GM12878 (cell line): ENCODE results near the gene DIO3. TPM values are rescaled to one million over a fixed set of nuclear protein-coding genes. Genes with fewer than 3 reads are reported as not detected.

ENCODE experiments used
- ATAC-seq: fragments of 200-7000 bp; cut with Tn5 transposase; 3 replicates; pipeline ENCODE4 v1.9.1; 2020; ENCODE audit warnings: mild to moderate bottlenecking, moderate library complexity
- BruUV-seq: library from RNA; stranded (reverse); fragments of 400-500 nt; replicated peaks from 2 replicates; lab custom pipeline; 2021; lab: Mats Ljungman, UMichigan
- CTCF ChIA-PET: fragments of 300-600 bp; sonication (Branson Sonifier 250); formaldehyde crosslinking; extraction: SDS; loops from one replicate; lab custom pipeline; 2021; ENCODE audit warnings: inconsistent platforms; lab: Yijun Ruan, JAX
- POLR2A ChIA-PET: fragments of 350-600 bp; formaldehyde crosslinking; extraction: SDS; loops from one replicate; lab custom pipeline; 2021; ENCODE audit warnings: inconsistent platforms; lab: Charles Lee
- RAD21 ChIA-PET: fragments of 300-600 bp; sonication (Branson Sonifier 250); formaldehyde crosslinking; loops from one replicate; lab custom pipeline; 2023; ENCODE audit warnings: antibody characterized with exemption; ENCODE audit not compliant: unreplicated experiment; lab: Charles Lee
- SMC1A ChIA-PET: fragments of 300-600 bp; sonication (Branson Sonifier 250); formaldehyde crosslinking; loops from one replicate; lab custom pipeline; 2023; ENCODE audit not compliant: unreplicated experiment, uncharacterized antibody; lab: Charles Lee
- DNase-seq: peaks from one replicate; pipeline ENCODE4 v3.0.0-alpha.2; 2011; ENCODE audit warnings: low read depth, low spot score
- FAIRE-seq: peaks from 3 replicates; lab custom pipeline; 2011; peaks lifted over from hg19 to GRCh38; lab: Jason Lieb, UNC
- H2AFZ ChIP-seq: 2 replicates; pipeline ENCODE4 v1.6.0; 2011; ENCODE audit warnings: low read depth, low read length, control low read depth; ENCODE audit not compliant: control insufficient read depth
- H3K27ac ChIP-seq: 2 replicates; pipeline ENCODE4 v1.5.1; 2011; ENCODE audit warnings: control low read depth; ENCODE audit not compliant: control insufficient read depth, insufficient read depth
- H3K27me3 ChIP-seq, 2 experiments: replicated peaks in 1 of 2; 2 replicates each; pipeline versions ENCODE4 v1.6.0 to v1.6.1; 2011; ENCODE audit warnings: low read length in 1 of 2; ENCODE audit not compliant: control insufficient read depth in 2 of 2, insufficient read depth in 2 of 2
- H3K36me3 ChIP-seq, 2 experiments: 2 replicates each; pipeline ENCODE4 v1.5.1; 2011; ENCODE audit warnings: low read length in 1 of 2; ENCODE audit not compliant: control insufficient read depth in 2 of 2, insufficient read depth in 2 of 2
- H3K4me1 ChIP-seq: 2 replicates; pipeline ENCODE4 v1.6.1; 2011; ENCODE audit warnings: mild to moderate bottlenecking, low read length, moderate library complexity, mixed read lengths; ENCODE audit not compliant: control insufficient read depth, insufficient read depth
- H3K4me2 ChIP-seq: 2 replicates; pipeline ENCODE4 v1.6.0; 2011; ENCODE audit warnings: control low read depth; ENCODE audit not compliant: control insufficient read depth, insufficient read depth
- H3K4me3 ChIP-seq: fragments of 200-600 bp; sonication (generic); 2 replicates; pipeline ENCODE4 v1.5.1; 2016
- H3K79me2 ChIP-seq: 2 replicates; pipeline ENCODE4 v1.6.0; 2011; ENCODE audit warnings: low read length; ENCODE audit not compliant: control insufficient read depth, insufficient read depth
- H3K9ac ChIP-seq: 2 replicates; pipeline ENCODE4 v1.8.0; 2011; ENCODE audit warnings: low read length, control low read depth, mixed read lengths; ENCODE audit not compliant: control insufficient read depth, insufficient read depth
- H3K9me3 ChIP-seq: replicated peaks from 3 replicates; pipeline ENCODE4 v1.5.1; 2011; ENCODE audit warnings: mild to moderate bottlenecking, low read length; ENCODE audit not compliant: control insufficient read depth, insufficient read depth
- H4K20me1 ChIP-seq: 2 replicates; pipeline ENCODE4 v1.6.0; 2011; ENCODE audit not compliant: control insufficient read depth, insufficient read depth
- CBFB ChIP-seq: IDR thresholded peaks from 2 replicates; pipeline ENCODE4 v1.6.1; 2016; ENCODE audit warnings: antibody characterized with exemption, low read depth
- CHD2 ChIP-seq: IDR thresholded peaks from 2 replicates; pipeline ENCODE4 v1.6.1; 2011; ENCODE audit warnings: low read depth, low read length, improper control_type of control experiment, borderline replicate concordance
- HDAC2 ChIP-seq: fragments of 200-600 bp; sonication (generic); IDR thresholded peaks from 2 replicates; pipeline ENCODE4 v1.6.1; 2017
- HDAC6 ChIP-seq: fragments of 200-600 bp; sonication (generic); IDR thresholded peaks from one replicate; pipeline ENCODE4 v1.8.0; 2017; ENCODE audit warnings: antibody characterized with exemption; ENCODE audit not compliant: unreplicated experiment
- LARP7 ChIP-seq: fragments of 450-650 bp; IDR thresholded peaks from 2 replicates; pipeline ENCODE4 v1.6.1; 2017; ENCODE audit warnings: mild to moderate bottlenecking
- MEF2A ChIP-seq: IDR thresholded peaks from 2 replicates; pipeline ENCODE4 v1.6.1; 2011; ENCODE audit warnings: low read depth, mild to moderate bottlenecking, low read length, moderate library complexity; ENCODE audit not compliant: insufficient read depth
- NFYB ChIP-seq: IDR thresholded peaks from 2 replicates; pipeline ENCODE4 v1.6.1; 2011; ENCODE audit warnings: low read depth, mild to moderate bottlenecking, low read length, improper control_type of control experiment, moderate library complexity; ENCODE audit not compliant: insufficient read depth
- POLR2A ChIP-seq: IDR thresholded peaks from 2 replicates; pipeline ENCODE4 v1.6.1; 2011; ENCODE audit warnings: low read depth, mild to moderate bottlenecking, low read length
- RFX5 ChIP-seq: IDR thresholded peaks from 2 replicates; pipeline ENCODE4 v1.6.1; 2011; ENCODE audit warnings: low read depth, low read length, improper control_type of control experiment
- WGBS: methylation state at CpG from one replicate; pipeline ENCODE4 v1.1.6; 2016; ENCODE audit warnings: low lambda C conversion rate; ENCODE audit not compliant: insufficient replicate concordance, insufficient coverage; ENCODE audit errors: missing lambda C conversion rate; 5-methylcytosine and 5-hydroxymethylcytosine counted together
- in situ Hi-C: fragments of 300-500 bp; cut with MboI; formaldehyde crosslinking; loops from 9 replicates; pipeline ENCODE4 v1.14.3; 2018; ENCODE audit warnings: mixed read lengths
- intact Hi-C: fragments of 100-400 bp; cut with micrococcal nuclease; formaldehyde crosslinking; loops from one replicate; pipeline ENCODE4 v1.14.2; 2022; ENCODE audit not compliant: unreplicated experiment
- polyA plus RNA-seq, 11 experiments: library from polyadenylated mRNA; depleted of rRNA in 4 of 11; unstranded in 6 of 11; stranded (reverse) in 5 of 11; fragments of >200 nt; fragmentation: Nextera tagmentation in 4 of 11; fragmentation: Illumina TruSeq in 1 of 11; extraction: Ambion mirVana in 4 of 11; extraction: Trizol in 1 of 11; gene quantifications; 1 replicate in 1 of 11; 2 replicates in 10 of 11; pipeline versions ENCODE4 v1.2.1 to v1.2.3, GENCODE V29; 2011 to 2016; ENCODE audit warnings: inconsistent platforms in 2 of 11, missing spikeins in 2 of 11, low read depth in 1 of 11
- total RNA-seq, 4 experiments: library from RNA; depleted of rRNA in 3 of 4; stranded (reverse); fragments of >200 nt in 3 of 4; fragmentation: Illumina TruSeq in 1 of 4; extraction: Trizol in 1 of 4; gene quantifications; 2 replicates each; pipeline versions ENCODE4 v1.2.1 to v1.2.3, GENCODE V29; 2013 to 2021
- TF ChIP-seq, protein P1 (sequence below): IDR thresholded peaks from 2 replicates; pipeline ENCODE4 v1.6.1; 2011; ENCODE audit warnings: borderline replicate concordance, low read depth, mild to moderate bottlenecking, moderate library complexity, low read length; ENCODE audit not compliant: insufficient read depth, poor library complexity, severe bottlenecking
- TF ChIP-seq, protein P2 (sequence below): IDR thresholded peaks from 2 replicates; pipeline ENCODE4 v1.6.1; 2012; ENCODE audit warnings: mild to moderate bottlenecking, low read depth, low read length
- TF ChIP-seq, protein P3 (sequence below): fragments of 450-650 bp; IDR thresholded peaks from 2 replicates; pipeline ENCODE4 v1.6.1; 2017; ENCODE audit warnings: borderline replicate concordance

The DIO3 gene
- total and polyA plus RNA-seq, 10 of the 15 experiments (the other 5 are each of a cell fraction or from before 2014, with no cell fraction given), result not detected

DNA sequence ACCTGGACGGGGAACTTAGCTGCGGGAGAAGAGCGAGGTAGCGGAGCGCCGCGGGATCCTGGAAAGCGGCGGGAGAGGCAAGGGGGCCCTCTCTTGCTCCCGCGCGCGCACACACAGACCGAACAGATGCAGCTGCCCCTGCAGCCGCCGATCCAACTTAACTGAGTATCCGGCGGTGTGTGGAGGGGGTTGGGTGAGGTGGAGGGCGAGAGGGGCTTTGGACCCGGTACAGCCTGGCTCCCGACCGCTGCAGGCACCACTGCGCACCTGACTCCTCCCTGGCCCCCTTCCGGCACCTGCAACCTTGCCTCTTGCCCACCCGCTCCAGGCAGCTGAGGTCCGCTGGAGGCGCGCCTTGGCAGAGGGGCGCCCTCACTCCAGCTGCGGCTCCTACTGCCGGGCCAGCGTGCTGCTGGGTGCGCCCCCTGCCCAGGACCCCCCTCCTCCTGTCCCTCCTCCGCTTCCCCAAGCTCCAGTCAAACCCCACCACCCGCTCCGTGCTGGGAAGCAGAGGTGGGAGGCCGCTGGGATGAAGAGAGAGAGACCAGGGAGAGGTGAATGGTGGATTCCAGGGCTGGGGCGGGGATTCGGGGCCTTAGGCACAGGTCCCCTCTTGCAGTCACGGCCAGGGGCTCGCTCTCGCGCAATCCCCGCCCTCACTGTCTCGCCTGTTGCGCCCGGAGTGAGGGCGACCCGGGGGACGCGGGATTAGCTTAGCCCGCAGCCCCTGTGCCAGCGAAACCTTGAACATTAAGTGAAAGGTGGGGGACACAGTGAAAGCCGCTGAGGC lies 2.6 kb downstream of the DIO3 start:
- Histone ChIP-seq H3K4me2 (no peak overlapping the region), H2AFZ (no peak overlapping the region), H4K20me1 (no peaks in the 10 kb centered on the region), H3K27me3 (peaks cover 0 to 4% of the 10 kb centered on the region in 2 experiments; a peak in 2 of 4 replicates), H3K9ac (no peak overlapping the region), H3K79me2 (no peaks in the 10 kb centered on the region), H3K4me1 (no peaks in the 10 kb centered on the region), H3K36me3 (no peaks in the 10 kb centered on the region), H3K9me3 (no peaks in the 10 kb centered on the region; the same call in 2 of the 3 replicates), H3K4me3 (no peak overlapping the region), H3K27ac (no peak overlapping the region)
- no TSS peak for BruUV-seq
- ChIA-PET RAD21 (no interaction called here), CTCF (no interaction called here), SMC1A (no interaction called here), POLR2A (no interaction called here)
- intact Hi-C loops (no loop called here), in situ Hi-C loops (no loop called here)
- DNase-seq (no peak), ATAC-seq (no peak), FAIRE-seq (no peak)
- 33% methylated on average over 42 of the region's 54 CpGs for whole genome bisulfite sequencing
- TF ChIP-seq, protein P1, sequence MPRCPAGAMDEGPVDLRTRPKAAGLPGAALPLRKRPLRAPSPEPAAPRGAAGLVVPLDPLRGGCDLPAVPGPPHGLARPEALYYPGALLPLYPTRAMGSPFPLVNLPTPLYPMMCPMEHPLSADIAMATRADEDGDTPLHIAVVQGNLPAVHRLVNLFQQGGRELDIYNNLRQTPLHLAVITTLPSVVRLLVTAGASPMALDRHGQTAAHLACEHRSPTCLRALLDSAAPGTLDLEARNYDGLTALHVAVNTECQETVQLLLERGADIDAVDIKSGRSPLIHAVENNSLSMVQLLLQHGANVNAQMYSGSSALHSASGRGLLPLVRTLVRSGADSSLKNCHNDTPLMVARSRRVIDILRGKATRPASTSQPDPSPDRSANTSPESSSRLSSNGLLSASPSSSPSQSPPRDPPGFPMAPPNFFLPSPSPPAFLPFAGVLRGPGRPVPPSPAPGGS, result no peak
- TF ChIP-seq, protein P2, sequence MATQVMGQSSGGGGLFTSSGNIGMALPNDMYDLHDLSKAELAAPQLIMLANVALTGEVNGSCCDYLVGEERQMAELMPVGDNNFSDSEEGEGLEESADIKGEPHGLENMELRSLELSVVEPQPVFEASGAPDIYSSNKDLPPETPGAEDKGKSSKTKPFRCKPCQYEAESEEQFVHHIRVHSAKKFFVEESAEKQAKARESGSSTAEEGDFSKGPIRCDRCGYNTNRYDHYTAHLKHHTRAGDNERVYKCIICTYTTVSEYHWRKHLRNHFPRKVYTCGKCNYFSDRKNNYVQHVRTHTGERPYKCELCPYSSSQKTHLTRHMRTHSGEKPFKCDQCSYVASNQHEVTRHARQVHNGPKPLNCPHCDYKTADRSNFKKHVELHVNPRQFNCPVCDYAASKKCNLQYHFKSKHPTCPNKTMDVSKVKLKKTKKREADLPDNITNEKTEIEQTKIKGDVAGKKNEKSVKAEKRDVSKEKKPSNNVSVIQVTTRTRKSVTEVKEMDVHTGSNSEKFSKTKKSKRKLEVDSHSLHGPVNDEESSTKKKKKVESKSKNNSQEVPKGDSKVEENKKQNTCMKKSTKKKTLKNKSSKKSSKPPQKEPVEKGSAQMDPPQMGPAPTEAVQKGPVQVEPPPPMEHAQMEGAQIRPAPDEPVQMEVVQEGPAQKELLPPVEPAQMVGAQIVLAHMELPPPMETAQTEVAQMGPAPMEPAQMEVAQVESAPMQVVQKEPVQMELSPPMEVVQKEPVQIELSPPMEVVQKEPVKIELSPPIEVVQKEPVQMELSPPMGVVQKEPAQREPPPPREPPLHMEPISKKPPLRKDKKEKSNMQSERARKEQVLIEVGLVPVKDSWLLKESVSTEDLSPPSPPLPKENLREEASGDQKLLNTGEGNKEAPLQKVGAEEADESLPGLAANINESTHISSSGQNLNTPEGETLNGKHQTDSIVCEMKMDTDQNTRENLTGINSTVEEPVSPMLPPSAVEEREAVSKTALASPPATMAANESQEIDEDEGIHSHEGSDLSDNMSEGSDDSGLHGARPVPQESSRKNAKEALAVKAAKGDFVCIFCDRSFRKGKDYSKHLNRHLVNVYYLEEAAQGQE, result no peak
- no peak for TF ChIP-seq LARP7
- no peak for TF ChIP-seq HDAC6
- no peak for TF ChIP-seq HDAC2
- no peak for TF ChIP-seq POLR2A
- TF ChIP-seq NFYB, result no peak
- TF ChIP-seq MEF2A, result no peak
- no peak for TF ChIP-seq RFX5
- TF ChIP-seq CBFB, result no peak
- no peak for TF ChIP-seq CHD2
- TF ChIP-seq, protein P3, sequence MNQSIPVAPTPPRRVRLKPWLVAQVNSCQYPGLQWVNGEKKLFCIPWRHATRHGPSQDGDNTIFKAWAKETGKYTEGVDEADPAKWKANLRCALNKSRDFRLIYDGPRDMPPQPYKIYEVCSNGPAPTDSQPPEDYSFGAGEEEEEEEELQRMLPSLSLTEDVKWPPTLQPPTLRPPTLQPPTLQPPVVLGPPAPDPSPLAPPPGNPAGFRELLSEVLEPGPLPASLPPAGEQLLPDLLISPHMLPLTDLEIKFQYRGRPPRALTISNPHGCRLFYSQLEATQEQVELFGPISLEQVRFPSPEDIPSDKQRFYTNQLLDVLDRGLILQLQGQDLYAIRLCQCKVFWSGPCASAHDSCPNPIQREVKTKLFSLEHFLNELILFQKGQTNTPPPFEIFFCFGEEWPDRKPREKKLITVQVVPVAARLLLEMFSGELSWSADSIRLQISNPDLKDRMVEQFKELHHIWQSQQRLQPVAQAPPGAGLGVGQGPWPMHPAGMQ, result no peak
